Measurements from ENCODE around the gene GATA5.

The GATA5 gene

DNA sequence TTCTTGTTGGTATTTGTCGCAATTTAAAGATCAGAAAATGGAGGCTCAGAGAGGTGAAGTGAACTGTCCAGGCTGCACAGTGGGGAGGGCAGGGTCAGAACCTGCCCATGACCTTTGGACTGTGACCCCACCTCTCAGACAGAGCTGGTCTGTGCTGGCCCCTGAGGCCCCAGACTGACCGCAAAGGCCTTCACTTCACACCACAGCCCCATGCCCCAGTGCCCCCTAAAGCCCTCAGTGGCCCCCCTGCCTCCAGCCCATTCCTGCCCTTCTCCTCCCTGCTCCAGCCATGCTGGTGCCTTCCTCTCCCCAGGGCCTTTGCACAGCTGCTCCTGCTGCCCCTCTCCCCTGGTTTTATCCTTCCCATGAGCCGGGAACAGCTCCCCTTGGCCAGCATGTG, 39.1 kb downstream of the GATA5 start:
- TF ChIP-seq GATA3 (IDR thresholded peaks at IDR 0.05; ENCODE audit: low read depth, low read length): no peak

DNA sequence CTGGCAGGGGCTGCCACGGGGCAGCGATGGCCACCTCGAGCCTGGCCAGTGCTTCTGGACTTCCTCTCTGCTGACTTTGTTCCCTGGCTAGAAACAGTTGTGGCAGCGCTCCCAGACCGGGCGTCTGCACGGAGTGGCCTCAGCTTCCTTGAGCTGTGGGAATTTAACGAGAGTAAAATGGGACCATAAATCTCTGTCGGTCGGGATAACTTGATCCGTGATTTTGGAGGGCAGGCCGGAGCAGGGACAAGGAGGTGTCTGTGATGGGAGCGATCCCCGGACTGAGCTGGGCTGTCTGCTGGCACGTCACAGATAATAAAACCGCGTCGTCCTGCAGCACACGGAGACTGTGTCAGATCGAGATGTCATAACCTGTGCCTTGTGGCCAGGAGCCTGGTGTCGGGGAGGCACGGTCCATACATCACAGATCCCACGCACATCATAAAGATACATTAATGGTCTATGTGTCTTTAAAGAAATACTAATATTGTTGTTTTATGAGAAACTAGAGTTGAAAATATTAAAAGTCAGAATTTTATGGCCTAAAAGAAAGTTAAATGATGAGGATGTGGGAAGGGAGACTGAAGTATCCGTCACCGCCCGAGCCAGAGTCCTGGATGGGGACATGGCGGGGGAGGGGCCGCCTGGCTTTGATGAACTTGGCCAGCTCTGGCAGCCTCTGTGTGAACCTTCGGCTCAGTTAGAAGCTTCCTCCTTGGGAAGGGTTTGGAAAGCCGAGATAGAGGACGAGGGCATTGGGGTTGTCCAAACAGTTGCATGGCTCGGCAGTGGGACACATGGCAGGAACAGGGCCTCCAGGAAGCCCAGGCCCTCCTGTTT, 41.9 kb downstream of the GATA5 start:
- TF ChIP-seq GATA3 (IDR thresholded peaks at IDR 0.05; ENCODE audit: low read depth, low read length) (no peak), GATA2 (IDR thresholded peaks at IDR 0.05; ENCODE audit: low read depth, low read length) (no peak)

DNA sequence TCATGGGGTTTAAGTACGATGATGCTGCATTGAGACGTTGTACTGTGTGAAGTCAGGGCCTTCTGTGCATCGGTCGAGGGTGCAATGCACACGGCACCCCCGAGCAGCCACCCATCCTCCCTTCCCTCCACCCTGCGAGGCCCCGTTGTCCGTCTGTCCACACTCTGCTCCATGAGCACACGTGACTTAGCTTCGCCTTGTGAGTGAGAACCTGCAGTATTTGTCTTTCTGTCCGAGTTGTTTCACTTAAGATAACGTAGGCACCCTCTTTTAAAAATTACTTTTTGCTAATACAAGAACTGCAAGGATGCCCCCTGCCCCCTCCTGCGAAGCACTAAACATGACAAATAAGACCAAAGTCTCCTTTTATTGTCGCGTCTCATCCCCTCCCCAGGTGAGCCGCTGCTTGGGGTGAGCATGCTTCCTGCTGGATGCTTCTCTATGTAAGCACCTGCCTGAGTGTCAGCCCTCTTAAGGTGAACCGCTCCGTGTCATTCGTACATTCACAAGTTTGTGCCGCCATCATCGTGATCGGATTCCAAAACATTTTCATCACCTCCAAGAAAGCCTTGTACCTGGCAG, 44.8 kb downstream of the GATA5 start:
- no peak for TF ChIP-seq GATA3 (IDR thresholded peaks at IDR 0.05; ENCODE audit: low read depth, low read length)
- TF ChIP-seq GATA2 (IDR thresholded peaks at IDR 0.05; ENCODE audit: low read depth, low read length): no peak

DNA sequence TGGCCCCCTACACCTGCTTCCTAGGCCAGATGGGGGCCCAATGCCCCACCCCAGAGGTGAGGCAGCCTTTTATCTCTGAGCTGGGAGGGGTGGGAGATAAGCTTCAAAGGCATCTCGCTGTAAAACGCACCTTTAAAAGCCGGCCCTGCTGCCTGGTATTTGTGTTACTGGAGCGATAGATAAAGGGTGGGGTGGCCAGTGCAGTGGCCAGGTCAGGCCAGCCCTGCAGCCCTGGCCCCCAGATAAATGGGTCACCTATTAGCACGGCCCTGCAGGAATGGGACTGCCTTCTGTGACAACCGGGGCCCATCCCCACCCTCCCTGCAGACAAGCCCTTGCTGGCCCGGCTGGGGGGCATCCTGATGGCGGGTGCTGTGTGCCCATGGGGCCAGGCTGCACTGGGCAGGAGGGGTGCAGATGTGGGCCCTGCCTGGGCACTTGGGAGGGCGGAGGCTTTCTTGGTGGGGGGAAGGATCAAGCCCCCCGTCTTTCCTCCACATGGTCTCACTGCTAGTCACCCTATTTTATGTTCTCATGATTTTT, 45.4 kb downstream of the GATA5 start:
- TF ChIP-seq GATA2 (IDR thresholded peaks at IDR 0.05; ENCODE audit: low read depth, low read length) (no peak), GATA3 (IDR thresholded peaks at IDR 0.05; ENCODE audit: low read depth, low read length) (no peak)

DNA sequence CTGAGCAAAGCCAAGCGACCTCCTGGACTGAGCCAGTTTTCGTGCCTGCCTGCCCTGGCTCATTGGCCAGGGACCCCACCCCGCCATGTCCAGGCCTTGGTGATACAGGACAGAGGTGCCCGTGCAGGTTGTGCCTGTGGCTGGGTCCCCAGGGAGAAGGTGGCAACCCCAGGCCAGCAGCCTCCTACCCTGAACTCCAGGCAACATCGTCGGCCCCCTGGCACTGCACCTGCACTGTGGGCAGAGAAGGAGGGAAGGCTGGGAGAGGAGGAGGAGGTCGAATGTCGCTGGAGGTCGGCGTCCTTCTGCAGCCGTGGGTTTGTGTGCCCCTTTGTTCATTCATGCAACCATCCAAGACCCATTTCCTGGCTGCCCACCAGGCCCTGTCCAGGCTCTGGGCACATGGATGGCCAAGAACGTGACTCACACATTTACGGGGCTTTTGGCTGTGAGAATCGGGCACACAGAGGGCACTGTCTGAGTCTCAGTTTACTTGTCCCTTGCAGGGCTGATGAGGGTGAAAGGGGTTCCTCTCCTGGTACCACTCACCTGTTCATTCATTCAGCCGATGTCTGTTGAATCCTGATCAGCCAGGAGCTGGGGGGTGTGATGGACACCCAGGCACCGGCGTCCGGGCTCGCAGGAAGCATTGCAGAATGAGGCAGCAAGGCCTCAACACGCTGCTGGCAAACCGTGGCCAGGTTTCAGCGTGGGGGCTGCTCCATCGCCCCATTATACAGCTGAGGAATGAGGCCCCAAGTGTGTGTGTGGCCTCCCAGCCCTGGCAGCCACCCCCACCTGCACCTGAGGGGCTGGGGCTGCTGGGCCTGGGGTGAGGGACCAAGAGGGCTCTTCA, 46.1 kb downstream of the GATA5 start:
- no peak for TF ChIP-seq GATA3 (IDR thresholded peaks at IDR 0.05; ENCODE audit: low read depth, low read length)
- no peak for TF ChIP-seq GATA2 (IDR thresholded peaks at IDR 0.05; ENCODE audit: low read depth, low read length)

DNA sequence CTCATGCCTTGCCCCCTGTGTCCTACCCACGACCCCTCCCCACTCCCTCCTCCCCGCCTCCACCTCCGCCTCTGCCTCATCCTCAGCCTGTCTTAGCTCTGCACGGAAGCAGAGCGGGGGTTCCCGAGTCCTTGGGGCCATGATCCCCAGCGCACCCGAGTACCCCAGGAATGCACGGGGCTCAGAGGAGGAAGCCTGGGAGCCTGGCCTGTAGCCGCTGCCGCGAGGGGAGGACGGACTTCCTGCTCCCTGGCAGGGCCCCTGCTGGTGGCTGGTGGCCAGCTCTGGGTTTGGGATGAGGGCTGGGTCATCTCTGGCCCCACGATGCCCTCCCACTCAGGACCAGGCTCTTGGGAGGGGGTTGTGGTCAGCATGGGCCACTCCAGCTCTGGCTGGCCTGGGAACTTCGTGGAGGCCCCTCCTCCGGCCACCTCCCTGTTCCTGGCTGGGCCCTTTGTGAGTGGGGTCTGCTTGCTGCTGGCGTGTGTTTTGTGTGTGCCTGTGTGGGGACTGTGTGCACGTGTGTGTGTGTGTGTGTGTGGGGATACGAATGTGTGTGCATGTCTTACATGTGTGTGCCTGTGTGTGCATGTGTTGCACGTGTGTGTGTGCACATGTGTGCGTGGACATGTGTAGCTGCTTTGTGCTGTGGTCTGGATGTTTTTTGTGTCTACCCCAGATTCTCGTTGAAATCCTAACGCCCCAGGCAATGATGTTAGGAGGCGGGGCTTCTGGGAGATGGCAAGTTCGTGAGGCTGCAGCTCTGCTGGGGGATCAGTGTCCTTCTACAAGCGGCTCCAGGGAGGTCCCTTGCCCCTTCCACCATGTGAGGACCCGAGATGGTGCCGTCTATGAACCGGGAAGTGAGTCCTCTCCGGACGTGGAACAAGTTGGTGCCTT, 47.1 kb downstream of the GATA5 start:
- TF ChIP-seq GATA2 (IDR thresholded peaks at IDR 0.05; ENCODE audit: low read depth, low read length) (no peak), GATA3 (IDR thresholded peaks at IDR 0.05; ENCODE audit: low read depth, low read length) (no peak)

DNA sequence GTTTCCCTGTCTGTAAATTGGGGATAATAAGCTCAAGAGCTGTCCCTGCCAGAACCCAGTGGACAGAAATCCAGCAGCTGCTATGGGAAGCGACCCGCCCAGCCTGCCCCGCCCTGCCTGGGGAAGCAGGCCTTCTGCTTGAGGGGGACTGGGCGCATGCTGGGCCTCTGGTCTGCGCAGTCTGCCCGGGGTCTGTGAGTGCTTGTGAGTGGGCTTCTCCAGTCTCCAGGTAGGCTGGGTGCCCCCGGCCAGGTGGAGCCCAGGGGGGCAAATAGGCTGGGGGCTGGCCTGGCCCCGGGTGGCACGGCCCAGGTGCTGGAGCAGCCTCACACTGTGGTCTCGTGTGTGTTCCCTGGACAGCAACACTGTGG, 47.8 kb downstream of the GATA5 start:
- TF ChIP-seq GATA3 (IDR thresholded peaks at IDR 0.05; ENCODE audit: low read depth, low read length): no peak
- TF ChIP-seq GATA2 (IDR thresholded peaks at IDR 0.05; ENCODE audit: low read depth, low read length): no peak

DNA sequence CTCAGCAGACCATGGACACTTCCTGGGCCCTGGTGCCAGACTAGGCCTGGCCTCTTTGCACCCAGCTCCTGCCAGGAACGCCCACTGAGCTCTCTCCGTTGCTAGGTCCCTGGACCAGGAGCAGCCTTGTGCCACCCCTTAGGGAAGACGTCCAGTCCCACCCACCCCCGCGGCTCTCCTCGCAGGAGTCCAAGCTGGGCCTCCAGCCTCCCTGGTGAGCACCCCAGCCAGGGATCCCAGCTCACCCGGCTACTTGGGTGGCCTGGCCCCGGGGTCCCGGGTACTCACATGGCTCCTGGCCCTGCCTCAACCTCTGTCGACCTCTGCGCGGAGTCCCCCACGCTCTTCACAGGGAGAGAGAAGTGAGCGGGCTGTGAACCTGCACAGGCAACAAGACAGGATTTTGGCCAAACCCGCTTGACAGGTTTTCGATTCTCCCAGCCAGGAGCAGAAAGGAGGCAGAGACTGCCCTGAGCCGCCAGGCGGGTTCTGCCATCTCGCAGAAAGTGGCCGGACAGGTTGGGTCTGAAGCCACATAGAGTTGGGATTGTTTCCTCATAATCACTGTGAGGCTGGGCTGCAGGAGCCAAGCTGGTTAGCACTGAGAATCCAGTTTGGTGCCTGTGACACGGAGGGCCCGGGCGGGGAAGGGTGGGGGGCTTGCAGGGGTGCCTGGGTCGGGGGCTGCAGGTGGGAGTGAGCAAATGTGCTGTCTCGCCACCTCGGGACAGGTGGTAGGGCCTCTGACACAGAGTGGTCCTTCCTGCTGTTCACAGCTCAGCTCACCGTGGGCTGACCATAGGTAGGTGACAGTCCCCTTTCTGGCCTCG, 48.4 kb downstream of the GATA5 start, which contains the start of gene RBBP8NL:
TSS of gene RBBP8NL (minus strand) at position 368 of the 830 bp plus-strand sequence. CDS start 7,892 bp downstream, outside the sequence.
- TF ChIP-seq GATA3 (IDR thresholded peaks at IDR 0.05; ENCODE audit: low read depth, low read length) (no peak), GATA2 (IDR thresholded peaks at IDR 0.05; ENCODE audit: low read depth, low read length) (no peak)

DNA sequence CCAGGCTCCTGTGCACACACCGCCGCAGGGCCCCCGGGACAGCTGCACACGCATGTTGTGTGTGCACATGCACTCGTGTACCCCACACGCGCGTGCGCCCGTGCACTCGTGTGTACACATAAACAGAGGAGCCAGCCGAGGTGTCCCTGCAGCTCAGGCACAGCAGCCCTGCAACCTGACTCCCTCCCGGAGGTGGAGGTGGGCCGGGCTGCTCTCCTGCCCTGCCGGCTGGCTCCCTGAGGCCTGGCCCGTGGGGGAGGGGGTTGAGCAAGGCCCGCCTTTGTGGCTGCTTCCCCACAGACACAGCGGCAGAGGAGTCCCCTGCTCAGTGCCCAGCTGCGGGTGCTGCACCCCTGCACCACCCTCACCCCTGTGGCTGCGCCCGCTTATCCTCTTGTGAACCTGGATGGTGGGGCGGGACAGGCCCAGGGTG, 49.1 kb downstream of the GATA5 start:
- no peak for TF ChIP-seq GATA2 (IDR thresholded peaks at IDR 0.05; ENCODE audit: low read depth, low read length)
- no peak for TF ChIP-seq GATA3 (IDR thresholded peaks at IDR 0.05; ENCODE audit: low read depth, low read length)

DNA sequence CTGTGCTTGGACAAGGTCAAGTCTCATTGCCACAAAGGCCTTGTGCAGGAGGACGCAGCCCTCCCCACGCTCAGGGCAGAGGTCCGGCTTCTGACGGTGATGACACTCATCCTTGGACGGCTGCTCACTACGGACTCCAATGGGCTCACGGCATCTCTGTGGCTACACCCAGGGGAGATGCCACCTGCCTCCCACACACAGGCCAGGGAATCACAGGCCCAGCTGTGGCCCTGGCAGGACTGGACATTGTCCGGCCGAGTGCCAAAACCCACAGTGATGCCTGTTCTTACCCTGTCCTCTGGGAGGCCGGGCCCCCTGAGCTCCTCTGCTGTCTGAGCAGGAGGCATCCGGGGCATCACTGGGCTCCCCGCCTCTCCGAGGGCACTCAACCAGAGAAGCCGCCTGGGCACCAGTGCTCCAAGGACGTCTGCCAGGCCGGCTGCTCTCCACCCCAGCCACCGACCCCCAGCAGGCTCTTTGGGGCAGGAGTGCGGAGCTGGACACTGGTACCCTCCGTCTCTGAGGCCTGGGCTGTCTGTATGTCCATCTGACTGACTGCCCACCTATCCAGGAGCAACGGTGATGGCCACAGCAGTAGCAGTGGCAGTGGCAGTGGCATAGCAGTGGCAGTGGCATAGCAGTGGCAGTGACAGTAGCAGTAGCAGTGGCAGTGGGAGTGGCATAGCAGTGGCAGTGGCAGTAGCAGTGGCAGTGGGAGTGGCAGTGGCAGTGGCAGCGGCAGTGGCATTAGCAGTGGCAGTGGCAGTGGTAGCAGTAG, 50.3 kb downstream of the GATA5 start:
- TF ChIP-seq GATA2 (IDR thresholded peaks at IDR 0.05; ENCODE audit: low read depth, low read length): no peak
- TF ChIP-seq GATA3 (IDR thresholded peaks at IDR 0.05; ENCODE audit: low read depth, low read length): no peak

DNA sequence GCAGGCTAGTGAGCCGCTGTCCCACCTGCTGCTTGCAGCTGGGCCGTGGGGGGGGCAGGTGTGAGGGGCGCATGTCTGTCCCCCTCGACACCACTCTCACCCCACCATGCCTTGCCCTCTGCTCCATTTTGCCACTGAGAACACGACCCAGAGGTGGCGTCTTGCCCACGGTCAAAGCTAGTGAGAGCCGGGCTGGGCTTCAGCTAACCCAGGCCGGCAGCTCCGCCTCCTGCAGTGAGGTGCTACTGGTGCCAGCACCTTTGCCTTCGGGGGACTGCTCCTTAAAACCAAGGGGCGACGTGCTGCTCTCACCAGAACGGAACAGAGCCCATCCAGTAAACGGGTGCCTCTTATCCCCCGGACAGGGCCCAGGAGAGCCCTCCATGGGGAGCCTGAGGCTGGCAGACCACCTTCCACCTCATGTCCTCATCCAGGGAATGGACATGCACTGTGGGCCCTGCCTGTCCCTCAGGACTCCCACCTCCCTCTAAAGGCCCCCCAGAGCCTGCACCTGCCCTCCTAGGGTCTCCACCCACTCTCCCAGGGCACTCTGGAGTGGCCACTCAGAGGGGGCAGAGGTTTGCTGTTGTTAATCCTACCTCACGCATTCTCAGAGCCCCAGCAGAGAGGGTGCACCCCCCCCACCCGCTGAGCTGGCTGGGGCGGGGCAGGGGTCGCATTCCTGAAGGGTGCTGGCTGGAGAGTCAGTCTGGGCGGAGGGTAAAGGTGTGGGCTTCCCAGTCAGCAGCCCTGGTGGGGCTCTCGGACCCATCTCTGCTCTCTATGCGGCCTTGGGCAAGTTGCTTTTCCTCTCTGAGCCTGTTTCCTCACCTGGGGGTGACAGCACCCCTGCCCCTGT, 51.3 kb downstream of the GATA5 start:
- TF ChIP-seq GATA2 (IDR thresholded peaks at IDR 0.05; ENCODE audit: low read depth, low read length): no peak
- TF ChIP-seq GATA3 (IDR thresholded peaks at IDR 0.05; ENCODE audit: low read depth, low read length): no peak

Measured in SH-SY5Y (cell line).